Right cardiac atrium (tissue), 5 donors: ENCODE data around the gene SIGLEC11. TPM values are rescaled to one million over a fixed set of nuclear protein-coding genes. Genes with fewer than 3 reads are reported as not detected.
A peak's percentile ranks its signal among the peaks of the same experiment; 100 is the strongest.
"Not testable (repeated sequence)": the region's sequence is repeated elsewhere in the genome, so short reads cannot be mapped to it uniquely, and the experiment has no call there.

Source experiments
- ATAC-seq, 2 donors: fragments of 200-7000 bp; cut with Tn5 transposase; one replicate each; pipeline versions ENCODE4 v1.8.0 to v1.9.1; 2020; ENCODE audit warnings: moderate library complexity in 2 of 2, mild to moderate bottlenecking in 1 of 2
- DNase-seq, 3 donors: peaks; one replicate each; pipeline ENCODE4 v3.0.0-alpha.2; 2020
- H3K27ac ChIP-seq: one replicate; pipeline ENCODE4 v1.5.1; 2013; ENCODE audit warnings: mild to moderate bottlenecking, low read length, control low read depth, moderate library complexity
- H3K27me3 ChIP-seq: one replicate; pipeline ENCODE4 v1.6.1; 2013; ENCODE audit not compliant: control insufficient read depth, insufficient read depth
- H3K4me1 ChIP-seq: one replicate; pipeline ENCODE4 v1.6.1; 2013; ENCODE audit warnings: low read length; ENCODE audit not compliant: control insufficient read depth, insufficient read depth
- H3K4me3 ChIP-seq: one replicate; pipeline ENCODE4 v1.5.1; 2013; ENCODE audit warnings: low read length, control low read depth
- H3K9me3 ChIP-seq: one replicate; pipeline ENCODE4 v1.6.1; 2013; ENCODE audit warnings: low read length; ENCODE audit not compliant: control insufficient read depth
- WGBS: extraction: QIAGEN DNeasy Blood & Tissue Kit; methylation state at CpG from one replicate; pipeline ENCODE4 v1.1.7; 2013; 5-methylcytosine and 5-hydroxymethylcytosine counted together
- intact Hi-C, 4 donors: fragments of 100-400 bp; cut with DNase I; formaldehyde crosslinking; loops; one replicate each; pipeline versions ENCODE4 v1.11.0 to v1.14.0; 2022 to 2023
- long read RNA-seq, 4 donors: library from polyadenylated mRNA; unstranded; transcript quantifications; one replicate each; pipeline ENCODE4 v2.0.0, GENCODE V29; 2020 to 2021
- polyA plus RNA-seq: library from polyadenylated mRNA; stranded (reverse); fragments of 200-250 nt; gene quantifications from one replicate; pipeline ENCODE4 v1.2.3, GENCODE V29; 2013
- total RNA-seq, 4 donors: library from RNA; stranded (reverse); fragmentation: NEBNext Ultra II Directional; extraction: Animal tissue kit (Norgen Biotek cat#: 25700); gene quantifications; one replicate each; pipeline ENCODE4 v1.2.1, GENCODE V29; 2021
- donor health status: healthy with polysubstance abuse.
- donor health status: DM: no; HTN: yes; CAD: no.
- donor health status: DM: no; HTN: no; CAD: no.
- donor health status: DM: no; HTN: yes; CAD: no; lungs with severe emphysema.
- donor health status: DM: yes; HTN: yes; CAD: no.

The SIGLEC11 gene
- total RNA-seq (1 to 10 TPM in 3 of 4 donors, under 1 TPM in 1; 0.64 to 1.6 (median 1.3) TPM), polyA plus RNA-seq (0.86 TPM)
- long read RNA-seq, donor 1, partial matches to known transcripts, result 2 of 3 reads
- long read RNA-seq, donor 1, other reads (novel, unspliced or antisense), result 0 of 3 reads
- long read RNA-seq, donor 2, result 0 reads
- long read RNA-seq, donor 3, partial matches to known transcripts, result 1 of 1 reads
- long read RNA-seq, donor 3, other reads (novel, unspliced or antisense), result 0 of 1 reads
- long read RNA-seq, donor 4, result 0 reads

DNA sequence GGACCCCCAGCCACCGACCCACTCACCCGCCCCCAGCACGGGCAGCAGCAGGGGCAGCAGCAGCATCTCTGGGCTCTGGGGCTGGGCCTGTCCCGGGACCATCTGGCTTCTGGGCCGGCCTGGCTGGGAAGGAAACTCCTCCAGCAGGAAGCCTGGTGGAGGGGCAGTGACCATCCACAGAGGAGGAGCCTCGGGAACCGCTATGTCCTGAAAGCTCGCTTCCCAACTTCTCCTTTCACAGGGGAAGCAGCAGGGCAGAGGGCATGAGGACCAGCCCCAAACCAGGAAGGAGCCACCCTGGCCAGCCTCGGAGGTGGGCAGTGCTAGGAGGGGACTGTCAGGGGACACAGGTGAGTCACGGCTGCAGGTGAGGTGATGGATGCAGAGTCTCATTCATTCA is at the start of gene SIGLEC11:
TSS of gene SIGLEC11 (minus strand) at position 193 of the 400 bp plus-strand sequence. CDS start at position 102, 91 bp downstream.
- intact Hi-C loops, H3K4me3 ChIP-seq, DNase-seq, H3K4me1 ChIP-seq, H3K9me3 ChIP-seq, H3K27ac ChIP-seq, H3K27me3 ChIP-seq: not testable (repeated sequence)
- WGBS, result 40% methylated on average over 6 of the region's 10 CpGs
- ATAC-seq, result peak; percentile 47 to 53

GRCh38 chr19:50008532-50008931 is 47.6 kb upstream of the SIGLEC11 start:
- ATAC-seq (no peak), DNase-seq (no peak)
- WGBS, result 57% methylated on average over 10 of the region's 10 CpGs

DNA sequence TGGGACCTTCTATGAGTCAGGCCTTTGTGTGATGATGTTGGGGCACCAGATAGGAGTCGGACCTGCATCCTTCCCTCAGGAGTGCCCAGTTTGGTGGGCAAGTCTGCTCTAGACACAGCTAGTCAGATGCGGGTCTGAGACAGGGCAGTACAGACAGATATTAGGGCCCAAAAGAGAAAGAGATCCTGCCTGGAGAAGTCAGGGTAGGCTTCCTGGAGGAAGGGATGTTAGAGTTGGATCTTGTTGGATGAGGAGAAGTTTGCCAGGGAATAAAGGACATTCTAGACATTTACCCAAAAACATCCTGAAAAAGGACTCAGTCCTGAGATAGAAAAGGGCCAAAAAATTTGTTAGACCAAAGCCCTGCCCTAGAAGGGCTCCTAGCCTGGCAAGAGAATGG is 47.0 kb upstream of the SIGLEC11 start:
- Histone ChIP-seq H3K27me3 (no peaks in the 10 kb centered on the region), H3K9me3 (no peaks in the 10 kb centered on the region), H3K4me1 (peaks cover 2% of the 10 kb centered on the region), H3K27ac (no peak overlapping the region), H3K4me3 (no peak overlapping the region)
- ATAC-seq (no peak), DNase-seq (no peak)
- 91% methylated on average over 2 of the region's 2 CpGs for WGBS
- intact Hi-C loops, result no loop called here

More at GRCh38 chr19:50008532-50008931, 47.6 kb upstream of the SIGLEC11 start:
- intact Hi-C loops, result no loop called here
- H3K4me3 ChIP-seq, result no peak overlapping the region
- H3K27ac ChIP-seq, result no peak overlapping the region
- H3K27me3 ChIP-seq, result no peaks in the 10 kb centered on the region
- peaks cover 2% of the 10 kb centered on the region for H3K4me1 ChIP-seq
- H3K9me3 ChIP-seq, result no peaks in the 10 kb centered on the region

DNA sequence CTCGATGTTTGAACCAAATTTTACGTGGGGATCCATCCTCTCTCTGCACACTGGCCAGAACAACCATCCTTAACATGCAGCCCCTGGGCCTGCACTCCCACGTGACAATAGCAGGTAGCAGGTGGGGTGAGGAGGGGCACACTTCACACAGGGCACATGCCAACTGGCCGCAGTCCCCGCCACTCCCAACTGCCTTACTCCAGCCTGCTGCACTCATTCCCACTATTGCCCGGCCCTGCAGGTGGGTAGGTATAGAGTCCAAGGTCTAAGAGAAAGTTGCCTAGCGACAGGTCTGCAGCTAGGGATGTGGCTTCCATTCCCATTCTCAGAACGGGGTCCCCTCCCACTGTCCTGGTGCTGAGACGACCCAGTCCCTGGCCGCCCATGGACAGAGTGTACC is 46.2 kb upstream of the SIGLEC11 start:
- Histone ChIP-seq H3K27ac (no peak overlapping the region), H3K9me3 (no peaks in the 10 kb centered on the region), H3K27me3 (no peaks in the 10 kb centered on the region), H3K4me1 (peaks cover 2% of the 10 kb centered on the region), H3K4me3 (no peak overlapping the region)
- ATAC-seq (no peak), DNase-seq (no peak)
- intact Hi-C loops, result no loop called here
- 96% methylated on average over 10 of the region's 10 CpGs for WGBS

DNA sequence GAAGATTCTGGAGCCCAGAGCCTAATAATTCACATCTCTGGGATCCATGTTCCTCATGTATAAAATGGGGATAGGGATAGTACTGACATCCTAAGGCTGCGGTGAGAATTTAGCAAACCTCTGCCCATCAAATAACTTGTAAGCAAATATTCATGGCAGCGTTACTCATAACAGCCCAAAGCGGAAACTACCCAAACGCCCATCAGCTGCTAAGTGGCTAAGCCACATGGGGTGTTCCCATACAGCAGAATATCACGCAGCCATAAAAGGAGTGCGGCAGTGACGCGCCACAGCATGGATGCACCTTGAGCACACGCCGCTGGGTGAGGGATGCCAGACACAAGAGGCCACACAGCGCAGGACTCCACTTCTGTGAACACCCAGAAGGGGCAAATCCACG is 44.5 kb upstream of the SIGLEC11 start:
- Histone ChIP-seq H3K4me1 (peaks cover 2% of the 10 kb centered on the region), H3K27me3 (no peaks in the 10 kb centered on the region), H3K9me3 (no peaks in the 10 kb centered on the region), H3K27ac (no peak overlapping the region), H3K4me3 (no peak overlapping the region)
- intact Hi-C loops, result no loop called here
- DNase-seq, result no peak
- no peak for ATAC-seq
- WGBS, result 96% methylated on average over 12 of the region's 12 CpGs

DNA sequence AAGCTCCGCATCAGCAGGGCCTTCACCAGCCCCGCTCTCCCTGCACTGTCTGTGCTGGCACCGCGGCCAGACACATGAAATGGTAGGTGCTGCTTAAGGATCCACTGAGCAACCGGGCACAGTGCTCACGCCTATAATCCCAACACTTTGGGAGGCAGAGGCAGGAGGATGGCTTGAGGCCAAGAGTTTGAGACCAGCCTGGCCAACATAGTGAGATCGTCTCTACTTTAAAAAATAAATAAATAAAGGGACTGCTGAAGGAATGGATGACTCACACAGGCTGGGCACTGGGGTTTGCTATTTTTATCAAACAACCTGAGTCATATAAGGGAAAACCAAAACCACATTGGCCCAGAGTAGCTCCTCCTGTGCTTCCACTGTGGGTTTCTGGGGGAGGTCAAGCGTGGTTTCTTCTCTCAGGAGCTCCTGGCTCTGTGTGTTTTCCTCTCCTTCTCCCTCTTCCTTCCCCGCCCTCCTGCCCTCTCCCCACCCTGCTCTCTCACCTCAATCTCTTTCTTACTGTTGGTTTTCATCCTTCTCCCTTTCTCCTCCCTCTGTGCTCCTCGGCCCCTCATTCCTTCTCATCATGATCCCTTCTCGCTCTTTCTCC is 42.9 kb upstream of the SIGLEC11 start:
- peak in 1 of 3 donors; percentile 64 for DNase-seq
- Histone ChIP-seq H3K4me1 (peaks cover 2% of the 10 kb centered on the region), H3K4me3 (no peak overlapping the region), H3K27ac (no peak overlapping the region), H3K9me3 (no peaks in the 10 kb centered on the region), H3K27me3 (no peaks in the 10 kb centered on the region)
- ATAC-seq, result peak; percentile 59 to 84
- intact Hi-C loops, result no loop called here
- 80% methylated on average over 11 of the region's 11 CpGs for WGBS

DNA sequence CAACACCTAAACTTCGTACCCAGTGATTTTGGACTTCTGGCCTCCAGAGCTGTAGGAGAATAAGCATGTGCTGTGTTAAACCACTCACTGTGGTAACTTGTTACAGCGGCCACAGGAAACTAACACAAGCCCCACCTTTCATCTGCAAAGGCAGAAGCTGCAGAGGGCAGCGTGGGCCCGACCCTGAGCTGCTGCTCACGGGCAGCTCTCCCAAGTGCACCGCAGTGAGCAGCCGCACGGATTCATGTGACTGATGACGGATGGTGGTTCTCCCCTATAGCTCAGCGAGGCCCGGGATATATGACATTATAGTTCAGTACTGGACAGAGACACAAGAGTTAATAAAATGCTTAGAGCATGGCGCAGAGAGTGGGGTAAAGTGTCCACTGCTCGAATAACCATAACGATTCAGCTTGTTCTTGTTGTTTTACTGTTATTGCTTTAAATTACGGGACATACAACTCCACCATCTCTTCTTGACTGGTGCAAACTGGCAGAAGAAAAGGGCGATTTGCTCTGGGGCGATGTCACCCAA is 42.3 kb upstream of the SIGLEC11 start:
- intact Hi-C loops, result no loop called here
- Histone ChIP-seq H3K9me3 (no peaks in the 10 kb centered on the region), H3K27ac (no peak overlapping the region), H3K4me3 (no peak overlapping the region), H3K27me3 (no peaks in the 10 kb centered on the region), H3K4me1 (peaks cover 2% of the 10 kb centered on the region)
- ATAC-seq, result no peak
- no peak for DNase-seq
- 87% methylated on average over 17 of the region's 17 CpGs for WGBS

DNA sequence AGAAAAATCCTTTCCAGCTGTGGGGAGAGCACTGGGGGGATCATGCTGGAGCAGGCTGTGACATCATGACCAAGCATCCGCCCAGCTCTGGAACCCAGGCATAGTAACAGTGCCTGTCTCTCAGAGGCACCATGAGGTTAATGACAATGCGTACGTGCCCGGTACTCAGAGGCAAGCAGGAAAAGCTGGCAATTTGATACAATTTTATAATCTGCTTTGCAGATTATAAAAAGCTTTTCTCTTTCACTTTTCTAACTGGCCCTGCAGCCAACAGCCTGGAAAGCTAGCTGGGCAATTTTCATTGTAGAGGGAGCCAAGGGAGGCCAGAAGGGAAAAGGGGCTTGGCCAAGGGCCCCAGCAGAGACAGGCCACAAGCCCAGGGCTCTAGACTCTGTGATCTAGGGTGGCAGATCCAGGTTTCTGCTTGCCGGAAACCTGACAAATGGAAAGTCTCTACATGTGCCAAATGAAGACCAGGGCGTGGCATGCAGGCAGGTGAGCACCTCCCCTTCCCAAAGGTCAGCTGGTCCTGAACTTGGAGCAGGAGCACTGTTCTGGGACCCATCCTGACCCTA is 41.5 kb upstream of the SIGLEC11 start:
- 74% methylated on average over 6 of the region's 6 CpGs for WGBS
- H3K9me3 ChIP-seq, result no peaks in the 10 kb centered on the region
- no peaks in the 10 kb centered on the region for H3K27me3 ChIP-seq
- ATAC-seq (peak in 1 of 2 donors; percentile 70), DNase-seq (peak in 2 of 3 donors; percentile 65 to 77)
- intact Hi-C loops, result no loop called here
- no peak overlapping the region for H3K27ac ChIP-seq
- H3K4me1 ChIP-seq, result peaks cover 2% of the 10 kb centered on the region
- H3K4me3 ChIP-seq, result no peak overlapping the region

GRCh38 chr19:50001775-50002174 is 40.8 kb upstream of the SIGLEC11 start:
- Histone ChIP-seq H3K4me1 (peaks cover 2% of the 10 kb centered on the region), H3K4me3 (no peak overlapping the region), H3K27ac (no peak overlapping the region), H3K9me3 (no peaks in the 10 kb centered on the region), H3K27me3 (no peaks in the 10 kb centered on the region)
- intact Hi-C loops, result no loop called here
- ATAC-seq, result no peak
- no peak for DNase-seq
- WGBS, result 96% methylated on average over 8 of the region's 8 CpGs

- Histone ChIP-seq H3K4me1 (peaks cover 2% of the 10 kb centered on the region), H3K9me3 (no peaks in the 10 kb centered on the region), H3K27me3 (no peaks in the 10 kb centered on the region), H3K27ac (no peak overlapping the region), H3K4me3 (no peak overlapping the region)
- intact Hi-C loops, result no loop called here
- WGBS, result 83% methylated on average over 16 of the region's 16 CpGs
- DNase-seq (no peak), ATAC-seq (no peak)
Measured at GRCh38 chr19:50000841-50001557, 40.0 kb upstream of the SIGLEC11 start.
